HG03025 (cell line): ENCODE data around the gene MIF.
A peak's percentile ranks its signal among the peaks of the same experiment; 100 is the strongest.

Source experiments
- ATAC-seq: cut with Tn5 transposase; IDR thresholded peaks from one replicate; pipeline ENCODE4 v1.9.1; 2021; ENCODE audit warnings: mild to moderate bottlenecking, moderate library complexity; ENCODE audit not compliant: unreplicated experiment, low FRiP score

Gene MIF

DNA sequence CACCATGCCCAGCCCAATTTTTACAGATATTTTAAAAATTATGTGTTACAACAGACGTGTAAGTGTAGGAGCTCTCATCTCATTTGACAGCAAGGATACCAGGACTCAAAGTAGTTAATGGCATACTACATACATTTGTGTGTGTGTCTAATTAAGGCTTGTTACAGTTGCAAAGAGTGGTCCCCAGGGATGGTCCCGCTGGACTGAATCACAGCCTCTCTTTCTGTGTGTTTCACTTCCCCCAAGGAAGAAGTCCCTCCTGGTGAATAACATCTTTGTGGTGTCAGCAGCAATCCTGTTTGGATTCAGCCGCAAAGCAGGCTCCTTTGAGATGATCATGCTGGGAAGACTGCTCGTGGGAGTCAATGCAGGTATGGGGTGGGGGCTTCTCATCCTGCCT is 19.3 kb upstream of the MIF start:
- ATAC-seq, result no peak

GRCh38 chr22:23875801-23876200 is 18.4 kb upstream of the MIF start:
- ATAC-seq, result no peak

DNA sequence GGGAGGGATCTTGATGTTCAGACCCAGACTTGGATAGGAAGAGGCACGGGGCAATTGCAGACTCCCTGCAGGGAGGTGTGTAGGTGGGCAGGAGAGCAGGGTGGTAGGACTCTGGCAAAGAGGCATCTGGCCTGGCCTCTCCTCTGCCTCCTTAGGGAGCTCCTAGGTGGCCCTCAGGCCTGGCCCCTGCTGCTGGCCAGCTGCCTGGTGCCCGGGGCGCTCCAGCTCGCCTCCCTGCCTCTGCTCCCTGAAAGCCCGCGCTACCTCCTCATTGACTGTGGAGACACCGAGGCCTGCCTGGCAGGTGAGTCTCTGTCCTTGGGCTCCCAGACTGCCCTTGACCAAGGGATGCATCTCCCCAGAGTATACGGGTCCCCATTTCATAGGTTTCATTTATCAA is 16.6 kb upstream of the MIF start:
- ATAC-seq, result no peak

DNA sequence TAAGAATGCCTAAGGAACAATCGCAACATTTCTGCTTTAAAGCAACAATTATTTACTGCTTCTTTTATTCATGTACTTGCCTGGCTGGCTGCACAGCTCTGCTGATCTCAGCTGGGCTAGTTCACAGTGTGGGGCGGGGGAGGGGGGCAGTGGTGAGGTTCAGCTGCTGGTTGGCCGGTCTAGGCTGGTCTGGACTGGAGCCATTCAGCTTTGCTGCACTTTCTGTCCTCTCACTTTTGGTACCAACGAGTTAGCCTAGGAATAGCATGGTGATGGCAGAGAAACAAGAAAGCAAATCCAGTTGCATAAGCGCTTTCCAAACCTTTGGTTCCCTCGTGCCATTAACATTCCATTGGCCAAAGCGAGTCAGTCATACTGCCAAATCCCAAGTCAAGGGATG is 16.0 kb upstream of the MIF start:
- ATAC-seq, result no peak

GRCh38 chr22:23882370-23882769 is 11.8 kb upstream of the MIF start:
- no peak for ATAC-seq

DNA sequence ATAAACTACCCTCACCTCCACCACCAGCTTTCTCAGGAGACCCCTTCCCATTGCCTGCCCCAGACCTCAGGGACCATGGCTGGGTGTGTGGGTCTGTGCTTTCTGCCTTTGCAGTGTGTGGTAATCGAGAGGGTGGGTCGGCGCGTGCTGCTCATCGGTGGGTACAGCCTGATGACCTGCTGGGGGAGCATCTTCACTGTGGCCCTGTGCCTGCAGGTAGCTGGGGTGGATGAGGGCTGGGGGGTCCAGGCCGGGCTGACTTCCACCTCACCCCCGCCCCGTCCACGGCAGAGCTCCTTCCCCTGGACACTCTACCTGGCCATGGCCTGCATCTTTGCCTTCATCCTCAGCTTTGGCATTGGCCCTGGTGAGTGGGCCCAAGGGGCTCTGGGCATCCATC is 10.5 kb upstream of the MIF start:
- ATAC-seq, result no peak

- no peak for ATAC-seq
Observed at GRCh38 chr22:23884140-23884539, 10.0 kb upstream of the MIF start.

DNA sequence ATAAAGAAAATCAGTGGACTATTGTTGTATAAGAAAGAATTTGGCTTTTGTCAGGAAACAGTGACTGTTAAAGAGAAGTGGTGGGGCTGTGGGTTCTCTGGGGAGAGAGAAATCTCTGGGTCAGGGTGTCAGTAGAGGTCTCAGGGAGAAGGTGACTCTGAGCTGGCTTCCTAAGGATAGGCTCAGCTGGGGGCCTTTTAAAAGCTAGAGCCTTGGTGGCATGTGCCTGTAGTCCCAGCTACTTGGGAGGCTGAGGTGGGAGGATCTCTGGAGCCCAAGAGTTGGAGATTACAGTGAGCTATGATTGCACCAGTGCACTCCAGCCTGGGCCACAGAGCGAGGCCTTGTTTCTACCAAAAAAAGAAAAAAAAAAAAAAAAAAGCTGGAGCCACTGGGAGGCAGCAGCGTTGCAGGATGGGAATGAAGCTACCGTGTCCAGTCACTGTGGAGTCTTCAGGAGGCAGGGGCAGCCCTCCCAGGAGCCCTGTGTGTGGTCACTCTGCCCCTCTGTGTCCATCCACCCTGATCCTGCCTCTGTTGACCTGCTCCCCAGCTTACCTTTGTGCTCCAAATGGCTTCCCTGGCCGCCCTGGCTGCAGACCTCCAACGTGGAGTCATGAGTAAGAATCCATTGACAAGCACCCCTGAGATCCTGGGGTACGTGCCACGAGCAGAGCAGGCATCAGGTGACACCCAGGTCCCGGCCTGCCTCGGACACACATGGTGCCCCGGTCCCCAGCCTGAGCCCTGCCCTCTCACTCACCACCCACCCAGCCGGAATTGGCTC is 5.4 kb upstream of the MIF start:
- no peak for ATAC-seq

GRCh38 chr22:23889620-23890019 is 4.6 kb upstream of the MIF start:
- no peak for ATAC-seq

GRCh38 chr22:23891726-23892125 is 2.5 kb upstream of the MIF start:
- no peak for ATAC-seq

DNA sequence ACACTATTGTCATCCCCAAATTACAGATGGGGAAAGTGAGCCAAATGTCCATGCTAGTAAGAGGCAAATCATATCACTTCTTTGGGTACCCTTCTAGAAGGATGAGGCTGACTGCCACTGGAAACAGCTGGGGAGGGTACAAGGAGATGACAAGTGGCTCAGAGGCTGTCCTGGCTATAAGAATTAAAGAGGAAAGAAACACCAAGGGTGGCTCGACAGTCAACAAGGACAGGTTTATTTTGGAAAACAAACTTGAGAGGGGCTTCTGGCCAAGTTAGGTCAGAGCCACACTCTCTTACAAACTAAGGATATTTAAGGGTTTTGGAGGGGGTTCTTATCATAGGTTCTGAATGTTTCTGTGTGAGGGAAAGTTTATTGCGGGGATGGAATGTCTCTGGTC is 2.1 kb upstream of the MIF start:
- ATAC-seq, result no peak

- no peak for ATAC-seq
Observed at GRCh38 chr22:23892706-23893105, 1.5 kb upstream of the MIF start.

DNA sequence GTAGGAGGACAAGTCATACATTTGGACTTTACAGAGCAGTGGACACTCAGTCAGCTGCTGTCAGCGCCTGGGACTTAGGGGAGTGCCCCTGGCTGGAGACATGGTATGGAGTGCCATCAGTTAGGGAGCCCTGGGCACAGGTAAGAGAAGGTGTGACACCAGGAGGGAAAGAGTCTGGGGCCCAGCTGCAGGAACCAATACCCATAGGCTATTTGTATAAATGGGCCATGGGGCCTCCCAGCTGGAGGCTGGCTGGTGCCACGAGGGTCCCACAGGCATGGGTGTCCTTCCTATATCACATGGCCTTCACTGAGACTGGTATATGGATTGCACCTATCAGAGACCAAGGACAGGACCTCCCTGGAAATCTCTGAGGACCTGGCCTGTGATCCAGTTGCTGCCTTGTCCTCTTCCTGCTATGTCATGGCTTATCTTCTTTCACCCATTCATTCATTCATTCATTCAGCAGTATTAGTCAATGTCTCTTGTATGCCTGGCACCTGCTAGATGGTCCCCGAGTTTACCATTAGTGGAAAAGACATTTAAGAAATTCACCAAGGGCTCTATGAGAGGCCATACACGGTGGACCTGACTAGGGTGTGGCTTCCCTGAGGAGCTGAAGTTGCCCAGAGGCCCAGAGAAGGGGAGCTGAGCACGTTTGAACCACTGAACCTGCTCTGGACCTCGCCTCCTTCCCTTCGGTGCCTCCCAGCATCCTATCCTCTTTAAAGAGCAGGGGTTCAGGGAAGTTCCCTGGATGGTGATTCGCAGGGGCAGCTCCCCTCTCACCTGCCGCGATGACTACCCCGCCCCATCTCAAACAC is 850 bp upstream of the MIF start:
- no peak for ATAC-seq

- ATAC-seq, result peak; percentile 30
Observed at GRCh38 chr22:23894710-23895598, 771 bp downstream of the MIF start.

GRCh38 chr22:23895599-23896144 is 1.5 kb downstream of the MIF start:
- ATAC-seq, result no peak

DNA sequence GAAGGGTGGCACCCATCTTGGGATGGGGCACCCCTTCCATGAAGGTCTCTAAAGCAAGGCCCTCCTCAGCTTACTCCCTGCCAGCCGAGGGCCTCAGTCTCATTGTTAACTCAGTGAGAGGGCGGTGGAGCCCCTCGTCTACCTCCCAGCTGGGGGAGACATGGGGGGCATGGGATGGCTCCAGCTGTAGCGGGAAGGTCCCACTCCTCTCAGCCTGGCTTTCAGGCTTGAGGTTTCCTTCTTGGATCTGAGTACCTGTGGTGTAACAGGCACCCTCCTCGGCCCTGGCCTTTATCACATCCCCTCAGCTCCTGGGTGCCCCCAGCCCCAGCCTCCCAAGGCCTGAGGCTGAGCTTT is 2.0 kb downstream of the MIF start:
- ATAC-seq, result no peak

DNA sequence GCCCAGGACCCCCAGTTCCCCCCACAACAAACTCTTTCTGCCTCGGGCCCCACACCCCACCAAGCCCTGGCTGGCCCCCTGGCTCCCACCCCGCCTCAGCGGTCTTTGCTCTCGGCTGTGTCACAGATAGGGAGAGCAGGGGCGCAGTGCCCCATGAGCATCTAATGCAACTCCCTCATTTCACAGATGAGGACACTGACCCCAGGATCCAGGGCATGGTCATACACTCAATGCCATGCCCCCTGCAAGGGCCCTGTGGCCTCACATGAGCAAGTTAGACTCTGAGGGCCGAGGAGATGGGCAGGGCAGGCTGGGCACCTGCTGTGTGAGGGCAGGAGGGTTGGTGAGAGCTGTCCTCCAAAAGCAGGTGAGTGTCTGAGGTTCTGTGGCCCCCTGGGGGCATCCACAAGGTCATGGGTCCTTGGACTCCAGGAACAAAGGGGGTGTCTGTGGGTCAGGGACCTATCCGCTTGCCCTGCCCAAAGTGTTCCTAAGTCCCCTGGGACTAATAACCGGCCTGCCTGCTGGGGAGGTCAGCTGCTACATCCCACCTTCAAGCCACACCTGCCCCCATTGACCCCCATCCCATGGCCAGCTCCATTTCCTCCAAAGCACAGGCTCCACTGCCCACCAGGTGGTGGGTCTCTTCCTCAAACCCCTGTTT is 2.5 kb downstream of the MIF start:
- no peak for ATAC-seq

- no peak for ATAC-seq
Observed at GRCh38 chr22:23897320-23897719, 3.1 kb downstream of the MIF start.

GRCh38 chr22:23898006-23898974 is 4.1 kb downstream of the MIF start:
- ATAC-seq, result no peak
